IPS-18c (cell line): Measurements from ENCODE around the gene CD79A.

Experiments
- H3K4me3 ChIP-seq: 2 replicates; pipeline ENCODE4 v1.7.0; 2013; ENCODE audit warnings: low read depth, mild to moderate bottlenecking, low read length, moderate library complexity; ENCODE audit not compliant: insufficient read depth
- H3K9me3 ChIP-seq: one replicate; pipeline ENCODE4 v1.6.1; 2013; ENCODE audit warnings: mild to moderate bottlenecking, low read length, moderate library complexity; ENCODE audit not compliant: control insufficient read depth, insufficient read depth

Gene CD79A

DNA sequence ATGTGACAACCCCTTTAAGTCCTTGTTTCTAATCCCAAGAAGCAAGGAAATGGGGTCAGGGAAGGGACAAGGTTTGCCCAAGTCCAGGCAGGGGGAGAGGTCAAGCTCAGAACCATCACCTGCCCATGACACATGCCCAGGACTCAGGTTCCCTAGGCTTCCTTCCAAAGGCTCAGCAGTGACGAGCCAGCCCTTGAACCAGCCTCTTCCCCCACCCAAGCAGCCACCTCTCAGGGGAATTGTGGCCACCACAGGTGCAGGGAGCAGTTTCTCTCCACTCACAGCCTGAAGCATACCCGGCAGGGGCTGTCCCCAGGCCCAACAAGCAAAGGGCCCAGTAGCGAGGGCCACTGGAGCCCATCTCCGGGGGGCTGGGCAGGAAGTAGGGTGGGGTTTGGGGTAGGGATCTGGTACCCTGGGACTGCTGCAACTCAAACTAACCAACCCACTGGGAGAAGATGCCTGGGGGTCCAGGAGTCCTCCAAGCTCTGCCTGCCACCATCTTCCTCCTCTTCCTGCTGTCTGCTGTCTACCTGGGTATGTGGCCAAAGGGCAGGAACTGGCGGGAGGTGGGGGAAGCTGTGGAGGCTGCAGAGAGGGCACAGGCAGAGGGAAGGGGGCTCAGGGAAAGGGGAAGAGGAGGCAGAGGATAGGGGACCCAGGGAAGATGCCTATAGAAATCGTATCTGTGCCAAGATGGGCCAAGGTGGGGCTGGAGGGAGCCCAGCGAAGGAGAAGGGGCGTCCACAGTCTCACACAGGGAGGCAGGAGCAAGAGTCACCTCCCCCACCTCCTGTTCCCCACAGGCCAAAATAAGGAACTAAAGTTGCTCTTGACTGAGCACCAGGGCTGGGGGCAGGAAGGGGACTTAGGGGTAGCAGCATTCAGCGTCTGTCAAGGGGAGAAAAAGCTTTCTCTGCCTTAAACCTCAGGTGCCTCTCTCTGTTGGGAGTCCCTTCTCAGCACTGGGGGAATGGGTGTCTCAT is at the start of gene CD79A:
Gene CD79A, plus strand, starts transcription at position 433 of the 986 bp plus-strand sequence. Its CDS starts 26 bp downstream, at position 459.
- Histone ChIP-seq H3K9me3 (no peaks in the 10 kb centered on the region), H3K4me3 (no peak within 1 kb of the TSS)

DNA sequence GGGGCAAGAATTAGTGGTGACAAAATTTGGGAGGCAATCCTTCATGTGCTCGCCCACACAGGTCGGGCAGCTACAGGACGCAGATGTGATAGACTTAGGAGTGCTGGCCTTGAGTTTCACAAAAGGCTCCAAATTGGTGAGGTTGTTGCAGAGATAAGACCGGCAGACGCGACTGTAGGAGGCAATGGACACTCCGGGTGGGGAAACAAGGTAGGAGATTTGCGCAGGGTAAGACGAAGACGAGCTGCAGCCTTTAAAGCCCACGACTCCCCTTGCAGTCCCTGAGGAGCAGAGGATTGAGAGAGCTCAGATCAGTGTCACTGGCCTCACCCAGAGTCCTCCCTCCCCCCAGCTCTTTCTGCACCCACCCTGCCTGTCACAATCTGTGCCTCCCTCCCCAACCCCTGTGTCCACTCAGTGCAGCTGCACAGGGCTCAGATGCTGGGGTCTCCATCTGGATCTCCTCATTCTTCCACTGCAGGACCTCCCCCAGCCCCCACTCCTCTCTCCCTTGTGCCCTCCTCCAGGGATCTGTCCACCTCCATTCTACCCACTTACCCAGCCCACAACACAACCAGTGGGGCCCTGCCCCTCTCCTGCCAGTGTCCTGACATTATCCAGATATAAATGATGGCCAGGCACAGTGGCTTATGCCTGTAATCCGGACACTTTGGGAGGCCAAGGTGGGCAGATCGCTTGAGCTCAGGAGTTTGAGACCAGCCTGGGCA is 38.9 kb upstream of the CD79A start:
- H3K4me3 ChIP-seq: no peak overlapping the region
- no peaks in the 10 kb centered on the region for H3K9me3 ChIP-seq

DNA sequence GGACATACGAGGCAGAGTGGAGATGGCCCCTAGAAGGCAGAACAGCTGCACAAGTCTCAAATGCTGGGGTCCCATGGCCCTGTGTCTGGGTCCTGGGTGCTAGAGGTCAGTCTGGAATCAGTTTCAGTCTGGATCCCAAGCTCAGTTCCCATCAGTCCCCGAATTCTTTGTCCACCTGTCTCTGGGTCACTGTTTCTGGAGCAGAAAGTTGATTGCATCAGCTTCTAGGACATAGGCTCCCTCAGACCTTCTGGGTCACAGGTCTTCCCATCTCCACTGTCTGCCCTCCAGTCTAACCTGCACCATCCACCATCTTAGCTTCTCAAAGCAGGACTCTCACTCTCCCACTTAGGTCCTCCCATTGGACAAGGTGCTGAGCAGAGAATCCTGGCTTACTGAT is 37.9 kb upstream of the CD79A start:
- Histone ChIP-seq H3K9me3 (no peaks in the 10 kb centered on the region), H3K4me3 (no peak overlapping the region)

DNA sequence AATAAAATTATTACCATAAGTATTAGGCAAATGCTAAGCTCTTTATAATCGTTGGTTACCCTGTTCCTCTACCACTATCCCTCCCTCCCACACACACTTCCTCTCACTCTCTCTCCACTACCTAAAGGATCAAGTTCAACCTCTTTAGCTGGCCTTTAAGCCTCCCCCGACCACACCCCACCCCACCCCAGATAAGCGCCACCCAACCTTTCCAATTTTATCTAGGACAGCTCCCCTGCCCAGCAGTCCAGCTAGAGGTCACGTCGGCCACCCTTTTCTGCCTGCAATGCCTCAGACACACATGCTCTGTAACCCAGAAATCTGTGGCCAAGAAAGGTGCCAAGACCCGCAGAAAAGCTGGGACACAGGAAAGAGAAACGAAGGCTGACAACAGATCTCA is 33.7 kb upstream of the CD79A start:
- no peaks in the 10 kb centered on the region for H3K9me3 ChIP-seq
- no peak overlapping the region for H3K4me3 ChIP-seq

- Histone ChIP-seq H3K9me3 (no peaks in the 10 kb centered on the region), H3K4me3 (no peak within 1 kb of the TSS)
Observed at GRCh38 chr19:41844601-41845000, 32.5 kb upstream of the CD79A start, which contains the start of gene LYPD4. Gene LYPD4 (minus strand): TSS chr19:41844683. CDS start chr19:41839285, 5,398 bp downstream.

- no peaks in the 10 kb centered on the region for H3K9me3 ChIP-seq
- H3K4me3 ChIP-seq: no peak within 1 kb of the TSS
Observed at GRCh38 chr19:41845001-41845050, 32.3 kb upstream of the CD79A start, which contains the start of gene DMRTC2. Gene DMRTC2 (plus strand): TSS chr19:41845042. CDS start chr19:41847429, 2,387 bp downstream.

DNA sequence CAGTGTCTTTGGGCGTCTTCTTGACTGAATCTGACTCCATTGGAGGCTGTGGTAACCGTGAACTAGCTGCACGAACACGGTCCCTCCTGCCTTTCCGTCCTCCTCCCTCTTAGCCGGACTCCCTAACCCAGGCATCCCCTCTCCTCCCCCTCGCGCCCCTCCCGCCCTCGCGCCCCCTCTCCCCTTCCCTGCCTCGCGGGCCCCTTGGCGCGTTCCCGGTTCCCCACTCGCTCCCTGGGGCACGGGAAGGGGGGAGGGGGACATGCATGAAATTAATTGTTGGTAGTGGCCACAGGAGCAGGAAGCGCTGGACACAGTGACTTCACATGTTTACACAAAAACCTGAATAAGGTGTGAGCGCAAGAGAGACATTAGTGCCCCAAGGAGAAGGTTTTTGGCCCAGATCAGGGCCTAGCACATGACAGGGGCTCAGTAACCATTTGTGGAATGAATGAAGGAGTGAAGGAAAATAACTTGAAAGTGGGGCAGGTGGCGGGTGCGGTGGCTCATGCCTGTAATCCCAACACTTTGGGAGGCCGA is 32.0 kb upstream of the CD79A start:
- no peak overlapping the region for H3K4me3 ChIP-seq
- no peaks in the 10 kb centered on the region for H3K9me3 ChIP-seq

DNA sequence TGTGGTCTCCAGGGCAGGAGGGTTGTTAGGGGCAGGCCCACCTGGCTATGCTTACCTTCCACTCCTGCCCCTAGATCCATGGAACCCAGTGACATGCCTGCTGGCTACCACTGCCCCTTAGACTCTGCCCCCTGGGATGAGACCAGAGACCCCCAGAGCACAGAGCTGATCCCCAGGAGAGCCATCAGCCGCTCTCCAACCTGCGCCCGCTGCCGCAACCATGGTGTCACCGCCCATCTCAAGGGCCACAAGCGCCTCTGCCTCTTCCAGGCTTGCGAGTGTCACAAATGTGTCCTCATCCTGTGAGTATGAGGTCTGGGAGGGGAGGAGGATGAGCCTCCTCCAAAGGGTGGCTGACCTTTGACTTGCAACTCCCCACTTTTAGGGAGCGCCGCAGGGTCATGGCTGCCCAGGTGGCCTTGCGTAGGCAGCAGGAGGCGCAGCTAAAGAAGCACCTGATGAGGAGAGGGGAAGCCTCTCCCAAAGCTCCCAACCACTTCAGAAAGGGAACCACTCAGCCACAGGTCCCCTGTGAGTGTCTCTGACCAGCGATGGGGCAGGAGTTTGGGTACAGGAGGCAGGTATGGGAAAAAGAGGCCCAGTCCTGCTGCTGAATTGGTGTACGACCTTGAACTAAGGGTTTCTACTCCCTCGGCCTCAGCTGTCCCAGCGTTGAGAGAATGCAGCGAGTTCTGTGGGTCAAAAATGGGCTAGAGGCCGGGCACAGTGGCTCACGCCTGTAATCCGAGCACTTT is 29.6 kb upstream of the CD79A start:
- Histone ChIP-seq H3K4me3 (no peak overlapping the region), H3K9me3 (no peaks in the 10 kb centered on the region)

DNA sequence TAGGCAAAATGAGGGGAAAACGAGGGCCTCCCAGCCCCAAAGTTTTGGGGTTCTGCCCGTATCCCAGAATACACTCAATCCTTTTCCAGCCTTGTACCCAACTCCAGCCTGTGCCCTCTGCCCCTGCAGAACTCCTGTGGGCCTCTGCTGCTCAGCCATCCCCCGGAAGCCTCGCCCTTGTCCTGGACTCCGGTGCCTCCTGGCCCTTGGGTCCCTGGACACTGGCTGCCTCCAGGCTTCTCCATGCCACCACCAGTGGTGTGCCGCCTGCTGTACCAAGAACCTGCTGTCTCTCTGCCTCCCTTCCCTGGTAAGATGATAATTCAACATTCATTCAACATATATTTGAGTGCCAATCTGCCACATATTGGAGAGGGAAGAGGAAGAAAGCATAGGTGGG is 28.4 kb upstream of the CD79A start:
- Histone ChIP-seq H3K4me3 (no peak overlapping the region), H3K9me3 (no peaks in the 10 kb centered on the region)

DNA sequence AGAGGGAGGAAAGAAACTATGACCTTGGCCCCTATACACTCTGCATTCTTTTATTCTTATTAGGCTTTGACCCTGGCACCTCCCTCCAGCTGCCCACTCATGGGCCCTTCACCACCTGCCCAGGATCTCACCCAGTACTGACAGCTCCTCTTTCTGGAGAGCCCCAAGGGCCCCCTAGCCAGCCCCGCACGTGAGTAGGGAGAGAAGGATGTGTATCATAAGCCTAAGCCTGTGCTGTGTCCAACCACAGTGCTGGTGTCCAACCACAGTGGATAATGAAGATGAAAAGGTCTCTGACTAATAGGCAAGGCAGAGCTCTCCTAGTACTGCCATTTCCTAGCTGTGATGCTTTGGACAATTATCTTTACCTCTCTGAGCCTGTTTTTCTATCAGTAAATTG is 28.0 kb upstream of the CD79A start:
- no peak overlapping the region for H3K4me3 ChIP-seq
- H3K9me3 ChIP-seq: no peaks in the 10 kb centered on the region

GRCh38 chr19:41850381-41850780 is 26.7 kb upstream of the CD79A start:
- H3K9me3 ChIP-seq: no peaks in the 10 kb centered on the region
- H3K4me3 ChIP-seq: no peak overlapping the region

DNA sequence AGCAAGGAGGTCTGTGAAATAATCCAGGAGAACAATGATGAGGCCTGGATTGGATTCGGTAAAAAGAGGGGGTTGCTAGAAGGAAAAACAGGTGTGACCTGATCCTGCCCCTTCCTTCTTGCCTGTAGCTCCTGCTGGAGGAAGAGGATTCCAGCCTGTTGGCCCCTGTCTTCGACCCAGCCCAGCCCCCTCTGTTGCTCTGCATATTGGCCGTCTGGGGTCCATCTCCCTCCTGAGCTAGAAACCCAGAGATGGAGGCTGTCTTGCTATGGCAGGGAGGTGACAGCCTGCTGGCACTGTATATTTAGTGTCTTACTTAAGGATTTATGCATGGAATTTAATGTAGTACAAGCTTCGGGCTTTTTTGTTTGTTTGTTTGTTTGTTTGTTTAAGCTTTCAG is 25.6 kb upstream of the CD79A start:
- H3K4me3 ChIP-seq: no peak overlapping the region
- H3K9me3 ChIP-seq: no peaks in the 10 kb centered on the region

GRCh38 chr19:41853344-41853743 is 23.7 kb upstream of the CD79A start:
- Histone ChIP-seq H3K4me3 (no peak overlapping the region), H3K9me3 (no peaks in the 10 kb centered on the region)

GRCh38 chr19:41853768-41854167 is 23.3 kb upstream of the CD79A start:
- no peaks in the 10 kb centered on the region for H3K9me3 ChIP-seq
- no peak overlapping the region for H3K4me3 ChIP-seq

GRCh38 chr19:41859213-41859617 is 17.9 kb upstream of the CD79A start:
- H3K9me3 ChIP-seq: no peaks in the 10 kb centered on the region
- H3K4me3 ChIP-seq: peak overlapping the region; percentile 10; the same call in 1 of the 2 replicates

DNA sequence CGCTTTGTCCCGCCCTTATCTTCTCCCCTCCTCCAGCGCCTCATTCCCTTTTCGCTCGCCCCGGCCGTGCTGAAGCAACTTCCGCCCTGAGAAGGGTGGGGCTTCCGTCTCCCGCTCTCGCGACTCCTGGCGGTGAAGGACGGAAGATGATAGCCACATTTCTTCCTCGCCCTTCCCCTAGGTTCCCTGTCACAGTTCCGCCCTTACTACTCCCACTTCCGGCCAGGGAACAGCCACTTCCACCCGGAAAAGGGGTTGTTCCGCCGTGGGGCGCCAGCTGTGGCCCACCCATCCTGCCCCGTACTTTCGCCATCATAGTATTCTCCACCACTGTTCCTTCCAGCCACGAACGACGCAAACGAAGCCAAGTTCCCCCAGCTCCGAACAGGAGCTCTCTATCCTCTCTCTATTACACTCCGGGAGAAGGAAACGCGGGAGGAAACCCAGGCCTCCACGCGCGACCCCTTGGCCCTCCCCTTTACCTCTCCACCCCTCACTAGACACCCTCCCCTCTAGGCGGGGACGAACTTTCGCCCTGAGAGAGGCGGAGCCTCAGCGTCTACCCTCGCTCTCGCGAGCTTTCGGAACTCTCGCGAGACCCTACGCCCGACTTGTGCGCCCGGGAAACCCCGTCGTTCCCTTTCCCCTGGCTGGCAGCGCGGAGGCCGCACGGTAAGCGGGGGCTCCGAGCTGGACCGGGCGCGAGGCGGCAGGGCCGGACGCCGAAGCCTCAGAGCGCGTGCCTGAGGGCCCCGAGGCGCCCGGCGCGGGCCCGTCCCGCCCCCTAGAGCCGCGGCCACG is 17.3 kb upstream of the CD79A start, which contains the start of gene RPS19:
Gene RPS19, plus strand, starts transcription at position 638 of the 801 bp plus-strand sequence. CDS start 520 bp downstream, outside the sequence.
- Histone ChIP-seq H3K9me3 (peaks cover 3% of the 10 kb centered on the region), H3K4me3 (peak within 1 kb of the TSS; percentile 96)
